Neural progenitor cell (in vitro differentiated cells): ENCODE data around the gene SYNE3. TPM values are rescaled to one million over a fixed set of nuclear protein-coding genes. Genes with fewer than 3 reads are reported as not detected.

Experiments used
- DNase-seq: peaks from one replicate; pipeline ENCODE4 v3.0.0-alpha.2; 2016; ENCODE audit warnings: low spot score
- H2AFZ ChIP-seq: fragments of 200-600 bp; sonication (generic); replicated peaks from 2 replicates; pipeline ENCODE4 v1.6.1; 2016; ENCODE audit warnings: antibody characterized with exemption
- H3F3A ChIP-seq: fragments of 200-600 bp; sonication (generic); 2 replicates; pipeline ENCODE4 v1.6.1; 2016; ENCODE audit warnings: antibody characterized with exemption, low read depth
- H3K27ac ChIP-seq: fragments of 200-600 bp; sonication (generic); 2 replicates; pipeline ENCODE4 v1.5.1; 2016; ENCODE audit warnings: mild to moderate bottlenecking
- H3K27me3 ChIP-seq: fragments of 200-600 bp; sonication (generic); 2 replicates; pipeline ENCODE4 v1.6.1; 2016; ENCODE audit warnings: mild to moderate bottlenecking, moderate library complexity
- H3K36me3 ChIP-seq: fragments of 200-600 bp; sonication (generic); 2 replicates; pipeline ENCODE4 v1.5.1; 2016
- H3K4me1 ChIP-seq: fragments of 200-600 bp; sonication (generic); 2 replicates; pipeline ENCODE4 v1.6.1; 2016; ENCODE audit warnings: mixed run types
- H3K4me2 ChIP-seq: fragments of 200-600 bp; sonication (generic); 2 replicates; pipeline ENCODE4 v1.6.1; 2016
- H3K4me3 ChIP-seq: fragments of 200-600 bp; sonication (generic); 2 replicates; pipeline ENCODE4 v1.5.1; 2016
- H3K79me2 ChIP-seq: fragments of 200-600 bp; sonication (generic); 2 replicates; pipeline ENCODE4 v1.6.1; 2016; ENCODE audit warnings: low read depth
- H3K9ac ChIP-seq: fragments of 200-600 bp; sonication (generic); 2 replicates; pipeline ENCODE4 v1.6.1; 2016
- H3K9me3 ChIP-seq: fragments of 200-600 bp; sonication (generic); 2 replicates; pipeline ENCODE4 v1.5.1; 2016; ENCODE audit warnings: low read depth
- H4K20me1 ChIP-seq: fragments of 200-600 bp; sonication (generic); 2 replicates; pipeline ENCODE4 v1.6.1; 2016; ENCODE audit warnings: low read depth
- H3K27ac Mint-ChIP-seq: 3 replicates; pipeline ENCODE4 v1.8.0; 2021; ENCODE audit warnings: mixed read lengths
- H3K27me3 Mint-ChIP-seq: 2 replicates; pipeline ENCODE4 v1.8.0; 2022; ENCODE audit warnings: low read depth, mild to moderate bottlenecking, inconsistent platforms, moderate library complexity, mixed read lengths; ENCODE audit not compliant: insufficient read depth
- H3K36me3 Mint-ChIP-seq: 3 replicates; pipeline ENCODE4 v1.8.0; 2021; ENCODE audit warnings: mixed read lengths
- H3K4me1 Mint-ChIP-seq: 3 replicates; pipeline ENCODE4 v1.8.0; 2021; ENCODE audit warnings: mixed read lengths
- H3K4me3 Mint-ChIP-seq: 3 replicates; pipeline ENCODE4 v1.8.0; 2021; ENCODE audit warnings: mild to moderate bottlenecking, moderate library complexity, mixed read lengths
- H3K9me3 Mint-ChIP-seq: 3 replicates; pipeline ENCODE4 v1.8.0; 2020; ENCODE audit warnings: mixed read lengths
- EZH2 ChIP-seq: fragments of 200-600 bp; sonication (generic); IDR thresholded peaks from 2 replicates; pipeline ENCODE4 v1.6.1; 2017; ENCODE audit warnings: antibody characterized with exemption, mild to moderate bottlenecking, moderate library complexity
- EZH2phosphoT487 ChIP-seq: fragments of 200-600 bp; sonication (generic); IDR thresholded peaks from 2 replicates; pipeline ENCODE4 v1.6.1; 2017; ENCODE audit warnings: antibody characterized with exemption
- total RNA-seq: library from RNA; depleted of rRNA; stranded (reverse); fragments of >200 nt; gene quantifications from 2 replicates; pipeline ENCODE4 v1.2.3, GENCODE V29; 2015; ENCODE audit warnings: low replicate concordance
- TF ChIP-seq, protein P1 (sequence below): fragments of 200-600 bp; sonication (generic); IDR thresholded peaks from 2 replicates; pipeline ENCODE4 v1.5.1; 2017; ENCODE audit warnings: antibody characterized with exemption, mild to moderate bottlenecking

SYNE3 gene
- total RNA-seq, 1 donor from 2014 or later, result 0.06 TPM

DNA sequence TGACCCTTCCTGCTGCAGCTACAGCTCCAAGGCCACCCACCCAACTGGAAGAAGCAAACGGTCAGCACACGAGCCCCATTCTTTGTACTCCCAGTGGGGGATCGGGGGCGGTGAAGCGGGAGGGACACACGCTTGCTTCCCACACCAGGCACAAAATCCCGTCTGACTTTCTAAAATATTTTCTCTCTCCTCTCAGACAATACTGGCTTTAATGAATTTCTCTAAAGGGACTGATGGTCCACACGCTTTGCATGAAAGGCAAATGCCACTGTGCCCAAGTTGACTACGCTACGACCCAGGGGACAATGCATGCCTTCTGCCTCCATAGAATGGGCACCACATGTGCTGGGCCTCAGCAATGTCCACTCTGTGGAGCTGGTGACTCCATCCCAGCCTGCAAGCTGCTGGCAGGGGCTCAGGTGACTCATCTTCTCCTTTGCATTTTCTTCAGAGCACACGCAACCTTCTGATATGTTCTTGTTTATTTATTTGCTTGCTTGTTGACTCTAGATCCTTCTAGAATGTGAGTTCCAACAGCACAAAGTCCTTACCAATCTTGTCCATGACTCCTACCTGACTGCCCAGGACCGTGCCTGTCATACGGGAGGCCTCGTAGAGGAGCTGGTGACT is 15.6 kb downstream of the SYNE3 start:
- H3K27me3 ChIP-seq, result no peaks in the 10 kb centered on the region
- H3K4me1 ChIP-seq, result peaks cover 6% of the 10 kb centered on the region
- Mint-ChIP-seq H3K36me3 (no peaks in the 10 kb centered on the region), H3K9me3 (no peaks in the 10 kb centered on the region), H3K4me1 (peaks cover 40% of the 10 kb centered on the region), H3K27me3 (peaks cover 13% of the 10 kb centered on the region), H3K4me3 (no peak overlapping the region), H3K27ac (peak overlapping the region; percentile 78)
- no peak overlapping the region for H2AFZ ChIP-seq
- H3K4me3 ChIP-seq, result no peak overlapping the region
- no peaks in the 10 kb centered on the region for H3K36me3 ChIP-seq
- no peaks in the 10 kb centered on the region for H3K9me3 ChIP-seq
- H4K20me1 ChIP-seq, result no peaks in the 10 kb centered on the region
- H3K79me2 ChIP-seq, result no peaks in the 10 kb centered on the region
- no peak for DNase-seq
- H3F3A ChIP-seq, result no peaks in the 10 kb centered on the region
- no peak for TF ChIP-seq EZH2
- TF ChIP-seq EZH2phosphoT487, result no peak
- TF ChIP-seq, protein P1, sequence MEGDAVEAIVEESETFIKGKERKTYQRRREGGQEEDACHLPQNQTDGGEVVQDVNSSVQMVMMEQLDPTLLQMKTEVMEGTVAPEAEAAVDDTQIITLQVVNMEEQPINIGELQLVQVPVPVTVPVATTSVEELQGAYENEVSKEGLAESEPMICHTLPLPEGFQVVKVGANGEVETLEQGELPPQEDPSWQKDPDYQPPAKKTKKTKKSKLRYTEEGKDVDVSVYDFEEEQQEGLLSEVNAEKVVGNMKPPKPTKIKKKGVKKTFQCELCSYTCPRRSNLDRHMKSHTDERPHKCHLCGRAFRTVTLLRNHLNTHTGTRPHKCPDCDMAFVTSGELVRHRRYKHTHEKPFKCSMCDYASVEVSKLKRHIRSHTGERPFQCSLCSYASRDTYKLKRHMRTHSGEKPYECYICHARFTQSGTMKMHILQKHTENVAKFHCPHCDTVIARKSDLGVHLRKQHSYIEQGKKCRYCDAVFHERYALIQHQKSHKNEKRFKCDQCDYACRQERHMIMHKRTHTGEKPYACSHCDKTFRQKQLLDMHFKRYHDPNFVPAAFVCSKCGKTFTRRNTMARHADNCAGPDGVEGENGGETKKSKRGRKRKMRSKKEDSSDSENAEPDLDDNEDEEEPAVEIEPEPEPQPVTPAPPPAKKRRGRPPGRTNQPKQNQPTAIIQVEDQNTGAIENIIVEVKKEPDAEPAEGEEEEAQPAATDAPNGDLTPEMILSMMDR, result no peak
- no peak overlapping the region for H3K9ac ChIP-seq
- H3K27ac ChIP-seq, result no peak overlapping the region
- H3K4me2 ChIP-seq, result no peak overlapping the region

DNA sequence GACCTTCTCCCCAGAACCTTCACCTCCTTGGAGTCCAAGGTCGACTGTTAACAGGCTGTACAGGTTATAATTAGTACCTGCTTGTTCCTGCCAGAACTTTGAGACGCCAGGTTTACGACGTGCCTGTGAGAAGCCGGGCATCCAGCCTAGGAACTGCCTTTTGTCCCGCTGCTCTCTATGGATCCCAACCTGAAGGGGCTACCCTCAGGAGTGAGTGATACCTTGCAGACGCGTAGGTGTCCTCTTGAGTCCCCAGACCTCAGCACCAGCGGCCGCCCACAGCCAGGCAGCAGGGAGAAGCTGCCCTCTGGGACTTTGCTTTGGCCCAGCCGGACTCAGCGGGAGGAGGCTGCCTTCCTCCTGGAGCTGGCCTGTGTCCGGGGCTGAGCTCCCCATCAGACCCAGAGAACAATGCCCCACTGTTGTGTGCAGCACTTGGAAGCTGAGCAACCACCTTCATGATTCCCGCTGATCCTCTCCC is 16.2 kb downstream of the SYNE3 start:
- TF ChIP-seq EZH2phosphoT487, result no peak
- TF ChIP-seq, protein P1, result no peak
- TF ChIP-seq EZH2, result no peak
- no peaks in the 10 kb centered on the region for H3K27me3 ChIP-seq
- H3K27ac Mint-ChIP-seq, result no peak overlapping the region
- H3K36me3 Mint-ChIP-seq, result no peaks in the 10 kb centered on the region
- H3K4me3 ChIP-seq, result no peak overlapping the region
- H3K36me3 ChIP-seq, result no peaks in the 10 kb centered on the region
- H3K9me3 ChIP-seq, result no peaks in the 10 kb centered on the region
- H3K9ac ChIP-seq, result no peak overlapping the region
- no peaks in the 10 kb centered on the region for H4K20me1 ChIP-seq
- H3K27me3 Mint-ChIP-seq, result peaks cover 15% of the 10 kb centered on the region
- no peak overlapping the region for H3K4me2 ChIP-seq
- no peaks in the 10 kb centered on the region for H3F3A ChIP-seq
- H2AFZ ChIP-seq, result no peak overlapping the region
- H3K9me3 Mint-ChIP-seq, result no peaks in the 10 kb centered on the region
- peaks cover 6% of the 10 kb centered on the region for H3K4me1 ChIP-seq
- peaks cover 43% of the 10 kb centered on the region for H3K4me1 Mint-ChIP-seq
- no peak for DNase-seq
- H3K79me2 ChIP-seq, result no peaks in the 10 kb centered on the region
- H3K4me3 Mint-ChIP-seq, result no peak overlapping the region
- H3K27ac ChIP-seq, result no peak overlapping the region

DNA sequence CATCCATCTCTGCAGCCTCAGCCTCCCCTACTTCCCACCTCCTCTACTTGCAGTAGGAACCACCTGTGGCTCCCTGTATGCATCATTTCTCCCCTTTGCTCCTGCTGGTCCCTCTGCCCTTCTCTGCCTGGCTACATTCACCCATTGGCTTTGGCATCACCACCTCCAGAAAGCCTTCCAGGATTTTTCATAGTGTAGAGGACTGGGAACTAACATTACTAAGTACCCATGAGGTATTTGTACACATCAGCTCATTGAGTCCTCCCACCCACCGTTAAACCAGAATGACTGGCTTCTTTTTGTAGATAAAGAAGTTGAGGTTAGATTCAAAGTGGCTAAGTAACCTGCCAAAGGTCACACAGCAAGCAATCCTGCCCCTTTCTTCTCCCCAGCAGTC is 17.1 kb downstream of the SYNE3 start:
- Histone ChIP-seq H4K20me1 (no peaks in the 10 kb centered on the region), H3K36me3 (no peaks in the 10 kb centered on the region), H3K79me2 (no peaks in the 10 kb centered on the region), H3K4me3 (no peak overlapping the region), H3K27ac (no peak overlapping the region), H3K4me2 (no peak overlapping the region), H3K27me3 (no peaks in the 10 kb centered on the region), H2AFZ (no peak overlapping the region), H3K4me1 (peaks cover 6% of the 10 kb centered on the region), H3K9ac (no peak overlapping the region), H3F3A (no peaks in the 10 kb centered on the region), H3K9me3 (no peaks in the 10 kb centered on the region)
- no peak overlapping the region for H3K4me3 Mint-ChIP-seq
- no peak for TF ChIP-seq EZH2phosphoT487
- TF ChIP-seq EZH2, result no peak
- TF ChIP-seq, protein P1, result no peak
- H3K9me3 Mint-ChIP-seq, result no peaks in the 10 kb centered on the region
- H3K27me3 Mint-ChIP-seq, result peaks cover 18% of the 10 kb centered on the region
- no peak for DNase-seq
- H3K27ac Mint-ChIP-seq, result peak overlapping the region; percentile 18
- peaks cover 43% of the 10 kb centered on the region for H3K4me1 Mint-ChIP-seq
- no peaks in the 10 kb centered on the region for H3K36me3 Mint-ChIP-seq
